Measurements from ENCODE around the gene CFAP99.

CFAP99 gene

DNA sequence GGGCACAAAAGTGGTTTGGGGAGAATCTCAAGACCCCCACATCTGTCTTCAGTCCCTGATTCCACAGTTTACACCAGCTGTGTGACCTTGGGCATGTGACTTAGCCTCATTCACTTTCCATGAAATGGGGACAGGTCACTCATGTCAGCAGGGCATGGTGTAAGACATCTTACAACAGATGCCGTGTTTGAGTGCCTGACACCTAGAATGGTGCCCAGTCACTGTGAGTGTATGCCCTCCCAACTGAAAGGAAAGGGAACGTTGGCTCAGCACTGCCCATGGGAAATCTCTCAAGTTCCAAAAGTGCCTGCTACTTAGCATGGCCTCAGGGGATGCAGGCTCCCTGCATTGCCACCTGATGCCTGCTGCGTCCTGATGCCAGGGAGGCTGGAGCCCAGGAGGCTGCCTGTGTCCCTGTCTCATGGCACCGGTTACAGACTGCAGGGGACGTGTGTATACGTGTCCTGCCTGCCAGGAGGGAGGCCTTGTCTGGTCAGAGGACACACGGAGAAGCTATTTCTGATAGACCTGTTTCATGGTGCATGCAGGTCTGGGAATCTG, 82.4 kb downstream of the CFAP99 start:
- no peak for DNase-seq (ENCODE audit: low spot score)
- FAIRE-seq, result no peak

DNA sequence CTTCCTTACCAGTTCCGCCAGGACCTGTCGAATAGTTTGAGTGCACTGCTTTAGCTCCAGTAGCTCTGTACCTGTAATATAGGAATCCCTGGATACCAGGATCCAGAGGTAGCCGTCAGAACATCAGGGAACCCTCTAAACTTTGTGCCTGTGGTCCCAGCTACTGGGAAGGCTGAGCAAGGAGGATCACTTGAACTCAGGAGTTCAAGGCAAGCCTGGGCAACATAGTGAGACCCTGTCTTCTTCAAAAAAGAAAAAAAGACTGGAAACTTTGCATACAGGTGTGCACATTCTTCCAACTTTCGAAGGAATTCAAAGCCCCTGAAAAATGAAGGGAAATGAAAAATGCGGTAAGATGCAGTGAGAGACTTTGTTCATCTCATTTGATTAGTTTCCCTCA, 85.1 kb downstream of the CFAP99 start:
- DNase-seq (ENCODE audit: low spot score) (no peak), FAIRE-seq (no peak)

DNA sequence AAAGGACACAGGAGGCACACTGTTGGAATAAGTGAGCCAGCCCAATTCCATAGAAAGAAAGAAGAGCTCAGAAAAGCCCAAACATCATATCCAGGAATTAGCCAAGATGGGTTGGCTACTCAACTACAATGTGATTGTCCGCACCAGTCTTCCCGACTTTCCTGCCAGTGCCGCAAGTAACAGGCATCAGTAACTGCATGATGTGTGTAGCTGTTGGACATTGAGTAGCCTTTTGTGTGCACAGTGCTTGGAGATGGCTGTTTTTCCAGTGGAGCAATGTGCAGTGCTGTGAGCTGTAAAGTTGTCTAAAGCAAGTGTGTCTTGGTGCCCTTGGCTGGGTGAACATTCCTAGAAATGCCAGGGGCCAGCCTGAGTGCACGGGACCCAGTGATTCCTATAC, 88.5 kb downstream of the CFAP99 start:
- DNase-seq (ENCODE audit: low spot score) (no peak), FAIRE-seq (no peak)

DNA sequence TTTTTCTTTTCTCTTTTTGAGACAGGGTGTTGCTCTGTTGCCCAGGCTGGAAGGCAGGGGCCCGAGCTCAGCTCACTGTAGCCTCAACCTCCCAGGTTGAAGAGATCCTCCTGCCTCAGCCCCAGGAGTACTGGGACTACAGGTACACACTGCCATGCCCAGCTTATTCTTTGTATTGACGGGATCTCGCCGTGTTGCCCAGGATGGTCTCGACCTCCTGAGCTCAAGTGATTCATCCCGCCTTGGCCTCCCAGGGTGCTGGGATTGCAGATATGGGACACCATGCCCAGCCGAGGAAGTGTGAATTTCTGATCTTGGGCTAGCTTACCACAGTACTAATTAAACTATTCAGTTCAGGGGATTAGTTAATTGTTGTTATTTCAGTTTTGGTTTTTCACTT, 89.1 kb downstream of the CFAP99 start:
- no peak for DNase-seq (ENCODE audit: low spot score)
- FAIRE-seq, result no peak

DNA sequence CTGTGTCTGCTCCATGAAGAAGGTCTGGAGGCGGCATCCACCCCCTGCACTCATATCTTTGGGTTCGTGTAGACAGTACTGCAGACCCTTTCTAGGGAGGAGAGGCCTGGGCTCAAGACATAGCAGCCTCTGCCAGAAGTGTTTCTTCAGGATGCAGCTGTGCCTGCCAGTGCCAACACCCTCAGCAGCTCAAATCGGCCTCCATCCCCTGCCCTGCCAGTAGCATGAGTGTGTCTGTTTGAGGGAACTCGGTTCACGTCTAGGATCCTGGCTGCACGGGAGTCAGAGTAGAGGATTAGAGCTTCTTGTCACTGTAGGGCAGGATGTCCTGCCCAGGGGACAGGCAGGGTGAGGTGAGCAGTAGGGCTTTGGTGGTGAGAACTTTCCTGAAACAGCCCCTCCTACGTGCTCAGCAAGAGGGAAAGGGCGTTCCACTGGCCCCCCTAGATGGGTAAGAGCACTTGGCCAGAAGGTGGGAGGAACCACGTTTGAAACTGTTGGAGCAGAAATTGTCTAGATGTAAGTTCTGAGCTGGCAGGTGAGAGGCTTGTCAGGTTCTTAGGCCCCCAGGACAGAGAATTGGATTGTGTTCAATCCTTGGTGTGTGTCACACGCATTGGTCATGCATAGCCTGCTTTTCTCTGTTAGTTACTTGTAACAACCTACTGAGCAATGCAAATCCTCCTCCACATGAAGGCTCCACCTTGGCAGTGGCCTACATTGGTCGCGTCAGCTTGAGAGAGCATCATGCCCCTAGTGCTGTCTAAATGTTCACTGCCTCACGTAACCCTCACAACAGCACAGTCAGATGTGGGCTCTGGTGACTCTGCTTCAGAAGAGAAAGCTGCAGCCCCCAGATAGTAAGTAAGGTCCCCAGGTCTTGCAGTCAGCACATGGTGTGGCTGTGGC, 91.8 kb downstream of the CFAP99 start:
- DNase-seq (ENCODE audit: low spot score), result no peak
- FAIRE-seq, result no peak

DNA sequence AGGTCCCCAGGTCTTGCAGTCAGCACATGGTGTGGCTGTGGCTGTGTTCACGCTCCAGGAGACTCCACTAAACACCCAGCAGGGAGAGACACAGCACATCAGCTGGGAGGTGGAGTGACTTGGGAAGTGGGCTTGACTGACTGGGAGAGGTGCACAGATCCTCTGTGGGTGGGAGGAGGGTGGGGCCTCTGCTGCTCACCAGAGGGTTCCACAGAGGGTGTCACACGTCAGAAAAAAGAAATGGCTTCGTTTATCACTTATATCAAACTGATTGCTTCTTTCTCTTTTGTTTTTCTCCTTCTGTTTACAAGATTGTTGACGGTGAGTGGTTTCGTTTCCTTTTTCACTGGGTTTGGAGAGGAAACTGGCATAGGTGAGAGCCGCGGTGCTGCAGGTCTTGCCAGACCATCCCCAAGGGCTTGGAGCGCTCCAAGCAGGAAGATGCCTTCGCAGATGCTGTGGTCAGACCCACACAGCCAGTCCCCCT, 92.9 kb downstream of the CFAP99 start:
- FAIRE-seq, result no peak
- DNase-seq (ENCODE audit: low spot score), result no peak

All from RCC 7860 (cell line).